HepG2 (cell line): Measurements from ENCODE around the gene MEG3. TPM values are rescaled to one million over a fixed set of nuclear protein-coding genes. Genes with fewer than 3 reads are reported as not detected.

ENCODE experiments used
- ATAC-seq: fragments of 200-7000 bp; cut with Tn5 transposase; 3 replicates; pipeline ENCODE4 v1.9.1; 2020; ENCODE audit warnings: mild to moderate bottlenecking, moderate library complexity
- BruUV-seq: library from RNA; stranded (reverse); fragments of 400-500 nt; replicated peaks from 2 replicates; lab custom pipeline; 2021; lab: Mats Ljungman, UMichigan
- CTCF ChIA-PET: fragments of 300-600 bp; formaldehyde crosslinking; extraction: SDS; loops from one replicate; lab custom pipeline; 2021; ENCODE audit warnings: low total read pairs, inconsistent platforms, low intra/inter-chr PET ratio; lab: Yijun Ruan, JAX
- POLR2A ChIA-PET: fragments of 350-600 bp; sonication (Branson Sonifier 250); formaldehyde crosslinking; loops from one replicate; lab custom pipeline; 2020; ENCODE audit warnings: antibody characterized with exemption, inconsistent platforms; lab: Yijun Ruan, JAX
- DNase-seq: peaks from one replicate; pipeline ENCODE4 v3.0.0-alpha.2; 2015; ENCODE audit warnings: low spot score
- FAIRE-seq: peaks from 3 replicates; lab custom pipeline; 2011; peaks lifted over from hg19 to GRCh38; lab: Jason Lieb, UNC
- H2AFZ ChIP-seq: one replicate; pipeline ENCODE4 v1.6.1; 2011; ENCODE audit warnings: low read length, inconsistent platforms
- H3K27ac ChIP-seq: fragments of 300-600 bp; 3 replicates; pipeline ENCODE4 v1.8.0; 2011; ENCODE audit warnings: mixed run types, mild to moderate bottlenecking, mixed read lengths, low read length, inconsistent platforms; ENCODE audit not compliant: insufficient read depth; ENCODE audit errors: extremely low read length
- H3K27me3 ChIP-seq, 2 experiments: fragments of 200-600 bp in 1 of 2; 2 replicates in 1 of 2; 3 replicates in 1 of 2; pipeline versions ENCODE4 v1.6.0 to v1.8.0; 2011; ENCODE audit warnings: low read length in 2 of 2, mild to moderate bottlenecking in 2 of 2, moderate library complexity in 2 of 2, inconsistent platforms in 1 of 2; ENCODE audit not compliant: insufficient read depth in 2 of 2, control insufficient read depth in 1 of 2
- H3K36me3 ChIP-seq, 2 experiments: fragments of 200-600 bp in 1 of 2; replicated peaks in 1 of 2; 2 replicates in 1 of 2; 3 replicates in 1 of 2; pipeline versions ENCODE4 v1.5.1 to v1.8.0; 2011; ENCODE audit warnings: low read length in 2 of 2, inconsistent platforms in 1 of 2; ENCODE audit not compliant: insufficient read depth in 2 of 2, control insufficient read depth in 1 of 2
- H3K4me1 ChIP-seq: 2 replicates; pipeline ENCODE4 v1.5.1; 2012; ENCODE audit warnings: low read length, inconsistent platforms; ENCODE audit not compliant: insufficient read depth
- H3K4me2 ChIP-seq: 2 replicates; pipeline ENCODE4 v1.6.0; 2011; ENCODE audit warnings: low read depth, low read length, inconsistent platforms
- H3K4me3 ChIP-seq, 3 experiments: fragments of 200-600 bp in 1 of 3; sonication (generic), shearing (Covaris generic) in 1 of 3; replicated peaks in 1 of 3; 2 replicates each; pipeline ENCODE4 v1.5.1; 2011 to 2016; ENCODE audit warnings: low read length in 3 of 3, inconsistent platforms in 2 of 3, low read depth in 2 of 3, mild to moderate bottlenecking in 2 of 3, control low read depth in 1 of 3, mixed read lengths in 1 of 3; ENCODE audit not compliant: insufficient read depth in 1 of 3
- H3K79me2 ChIP-seq: one replicate; pipeline ENCODE4 v1.6.1; 2011; ENCODE audit warnings: low read length, inconsistent platforms; ENCODE audit not compliant: insufficient read depth
- H3K9ac ChIP-seq: 2 replicates; pipeline ENCODE4 v1.6.0; 2011; ENCODE audit warnings: mild to moderate bottlenecking, low read depth, low read length, inconsistent platforms; ENCODE audit not compliant: insufficient read depth
- H3K9me3 ChIP-seq: 2 replicates; pipeline ENCODE4 v1.5.1; 2012; ENCODE audit warnings: mild to moderate bottlenecking, low read length
- H4K20me1 ChIP-seq: 2 replicates; pipeline ENCODE4 v1.6.0; 2011; ENCODE audit warnings: inconsistent platforms, mild to moderate bottlenecking, low read length, moderate library complexity; ENCODE audit not compliant: insufficient read depth
- CREB1 ChIP-seq, 2 experiments: fragments of 450-650 bp in 1 of 2; IDR thresholded peaks; 2 replicates each; pipeline ENCODE4 v1.6.1; 2016 to 2017; ENCODE audit warnings: control low read depth in 1 of 2, mild to moderate bottlenecking in 1 of 2, missing compliant biosample characterization in 1 of 2, missing genetic modification characterization in 1 of 2
- EED ChIP-seq: sonication (generic); formaldehyde crosslinking; IDR thresholded peaks from 2 replicates; pipeline ENCODE4 v1.5.0; 2020; ENCODE audit warnings: mild to moderate bottlenecking, missing genetic modification reagents
- PRDM10 ChIP-seq: sonication (generic); formaldehyde crosslinking; IDR thresholded peaks from 2 replicates; pipeline ENCODE4 v1.4.0; 2020; ENCODE audit warnings: low read depth, missing genetic modification reagents
- RXRA ChIP-seq: sonication (generic); formaldehyde crosslinking; IDR thresholded peaks from 2 replicates; pipeline ENCODE4 v1.5.1; 2020; ENCODE audit warnings: missing genetic modification reagents
- SP2 ChIP-seq: sonication (generic); formaldehyde crosslinking; IDR thresholded peaks from 2 replicates; pipeline ENCODE4 v1.5.1; 2020; ENCODE audit warnings: mild to moderate bottlenecking, missing genetic modification reagents
- STAG1 ChIP-seq: sonication (generic); formaldehyde crosslinking; IDR thresholded peaks from 2 replicates; pipeline ENCODE4 v1.4.0; 2020; ENCODE audit warnings: missing genetic modification reagents
- ZKSCAN8 ChIP-seq: IDR thresholded peaks from 2 replicates; pipeline ENCODE4 v1.6.1; 2016; ENCODE audit warnings: borderline replicate concordance, missing genetic modification reagents, missing compliant biosample characterization
- ZNF12 ChIP-seq: sonication (generic); formaldehyde crosslinking; IDR thresholded peaks from 2 replicates; pipeline ENCODE4 v1.5.0; 2020; ENCODE audit warnings: missing genetic modification reagents
- ZNF296 ChIP-seq: sonication (generic); formaldehyde crosslinking; conservative IDR thresholded peaks from 2 replicates; pipeline ENCODE4 v1.5.0; 2020; ENCODE audit warnings: mild to moderate bottlenecking, missing genetic modification reagents
- WGBS: methylation state at CpG from one replicate; pipeline ENCODE4 v1.1.6; 2017; ENCODE audit warnings: low lambda C conversion rate; 5-methylcytosine and 5-hydroxymethylcytosine counted together
- in situ Hi-C: cut with HindIII; loops from 2 replicates; pipeline ENCODE4 v1.10.0; 2017; ENCODE audit warnings: low pct_unique_long_range_greater_than_20kb; ENCODE audit not compliant: extremely low pct_ligation_motif_present
- intact Hi-C: fragments of 100-400 bp; cut with micrococcal nuclease; formaldehyde crosslinking; loops from one replicate; pipeline ENCODE4 v1.10.0; 2022; ENCODE audit not compliant: unreplicated experiment
- polyA plus RNA-seq, 8 experiments: library from polyadenylated mRNA; depleted of rRNA in 3 of 8; stranded (reverse) in 7 of 8; unstranded in 1 of 8; fragments of >200 nt; fragmentation: Illumina TruSeq in 4 of 8; extraction: Trizol in 4 of 8; gene quantifications; 2 replicates each; pipeline versions ENCODE4 v1.2.1 to v1.2.3, GENCODE V29; 2011 to 2016; ENCODE audit warnings: low read depth in 4 of 8, missing spikeins in 1 of 8, mixed read lengths in 1 of 8; ENCODE audit not compliant: insufficient read depth in 1 of 8
- total RNA-seq, 5 experiments: library from RNA; depleted of rRNA; stranded (reverse); fragments of >200 nt; fragmentation: Illumina TruSeq; extraction: Trizol; gene quantifications; 2 replicates each; pipeline ENCODE4 v1.2.3, GENCODE V29; 2016; ENCODE audit warnings: low read depth in 1 of 5
- TF ChIP-seq, protein P1 (sequence below): sonication (generic); formaldehyde crosslinking; IDR thresholded peaks from 2 replicates; pipeline ENCODE4 v1.8.0; 2022; ENCODE audit warnings: mild to moderate bottlenecking, missing genetic modification reagents, moderate library complexity

Gene MEG3
- total and polyA plus RNA-seq, 2 of the 13 experiments (the other 11 are each of a cell fraction or from before 2014, with no cell fraction given): 0.17 TPM; not detected in 1

- POLR2A ChIA-PET: no interaction called here
- Histone ChIP-seq H3K79me2 (no peaks in the 10 kb centered on the region), H2AFZ (no peak overlapping the region)
- DNase-seq: no peak
- 4% methylated on average over 5 of the region's 13 CpGs for WGBS
- TF ChIP-seq STAG1 (no peak), ZNF12 (no peak)
- TF ChIP-seq, all 625 proteins: peak for 0
- H3K27ac ChIP-seq: no peak overlapping the region
- H3K4me3 ChIP-seq: no peak overlapping the region
- CTCF ChIA-PET: no interaction called here
- in situ Hi-C loops: no loop called here
- no TSS peak for BruUV-seq
- H3K27me3 ChIP-seq: peaks cover 5 to 44% of the 10 kb centered on the region in 2 experiments
- no peak overlapping the region for H3K9ac ChIP-seq
- intact Hi-C loops: no loop called here
- no peaks in the 10 kb centered on the region for H4K20me1 ChIP-seq
- H3K4me2 ChIP-seq: no peak overlapping the region
- no peaks in the 10 kb centered on the region for H3K4me1 ChIP-seq
- FAIRE-seq: no peak
- ATAC-seq: no peak
- H3K9me3 ChIP-seq: no peaks in the 10 kb centered on the region
- H3K36me3 ChIP-seq: no peaks in the 10 kb centered on the region
These were observed 41.9 kb downstream of the MEG3 start for GRCh38 chr14:100867631-100868315.

DNA sequence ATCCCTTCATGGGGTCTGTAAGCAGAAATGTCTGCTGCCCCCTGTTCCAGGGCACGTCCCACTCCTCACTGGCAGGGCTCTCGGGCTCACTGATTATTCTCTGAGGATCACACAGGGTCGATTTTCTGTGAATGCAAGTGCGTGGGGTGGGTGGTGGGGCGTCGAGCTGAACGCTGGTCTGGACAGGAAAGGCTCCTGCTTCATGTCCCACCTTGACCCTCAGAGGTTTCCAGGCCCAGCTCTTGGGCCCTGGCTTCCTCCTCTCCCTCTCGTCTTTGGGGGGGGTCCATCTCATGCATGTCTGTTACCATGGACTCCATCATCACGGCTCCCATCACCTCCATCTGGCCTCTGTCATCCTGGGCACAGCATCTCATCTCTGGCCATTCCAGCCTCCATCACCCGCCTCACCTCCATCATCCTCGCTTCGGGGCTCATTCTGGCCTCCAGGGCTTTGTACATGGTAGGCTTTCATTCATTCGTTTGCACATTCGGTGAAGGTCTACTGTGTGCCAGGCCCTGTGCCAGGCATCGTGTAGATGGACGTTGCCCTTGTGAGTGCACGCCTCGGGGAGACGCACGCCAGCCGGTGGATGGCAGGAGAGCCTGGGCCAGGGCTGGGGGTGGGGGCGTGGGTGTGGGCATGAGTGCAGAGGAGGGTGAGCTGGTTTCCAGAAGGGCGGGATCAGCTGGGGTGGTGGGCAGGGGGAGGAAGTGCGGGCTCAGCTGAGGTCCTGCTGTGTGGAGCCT is 42.9 kb downstream of the MEG3 start:
- no peak overlapping the region for H3K27ac ChIP-seq
- FAIRE-seq: no peak
- H3K27me3 ChIP-seq: peaks cover 4 to 35% of the 10 kb centered on the region in 2 experiments
- H3K9me3 ChIP-seq: no peaks in the 10 kb centered on the region
- in situ Hi-C loops: no loop called here
- 57% methylated on average over 18 of the region's 24 CpGs for WGBS
- no peaks in the 10 kb centered on the region for H3K4me1 ChIP-seq
- CTCF ChIA-PET: no interaction called here
- intact Hi-C loops: no loop called here
- H3K4me2 ChIP-seq: no peak overlapping the region
- H3K79me2 ChIP-seq: no peaks in the 10 kb centered on the region
- H4K20me1 ChIP-seq: no peaks in the 10 kb centered on the region
- BruUV-seq: no TSS peak
- H3K4me3 ChIP-seq: no peak overlapping the region
- H2AFZ ChIP-seq: no peak overlapping the region
- no peaks in the 10 kb centered on the region for H3K36me3 ChIP-seq
- POLR2A ChIA-PET: no interaction called here
- no peak for DNase-seq
- no peak for ATAC-seq
- no peak overlapping the region for H3K9ac ChIP-seq
- TF ChIP-seq ZNF296 (CRISPR knock-in tag) (no peak), RXRA (CRISPR knock-in tag) (no peak), PRDM10 (CRISPR knock-in tag) (no peak), EED (CRISPR knock-in tag) (no peak), CREB1 (IDR thresholded peaks at IDR 0.05) (no peak), CREB1 (CRISPR knock-in tag; IDR thresholded peaks at IDR 0.05) (no peak), SP2 (CRISPR knock-in tag) (no peak), ZKSCAN8 (CRISPR knock-in tag) (no peak)
- TF ChIP-seq, protein P1, sequence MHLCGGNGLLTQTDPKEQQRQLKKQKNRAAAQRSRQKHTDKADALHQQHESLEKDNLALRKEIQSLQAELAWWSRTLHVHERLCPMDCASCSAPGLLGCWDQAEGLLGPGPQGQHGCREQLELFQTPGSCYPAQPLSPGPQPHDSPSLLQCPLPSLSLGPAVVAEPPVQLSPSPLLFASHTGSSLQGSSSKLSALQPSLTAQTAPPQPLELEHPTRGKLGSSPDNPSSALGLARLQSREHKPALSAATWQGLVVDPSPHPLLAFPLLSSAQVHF (CRISPR knock-in tag): no peak
